ENCODE results near the gene LRRFIP2. TPM values are rescaled to one million over a fixed set of nuclear protein-coding genes. Genes with fewer than 3 reads are reported as not detected.

The LRRFIP2 gene
- total and polyA plus RNA-seq, 2 of the 8 experiments (the other 6 are each of a cell fraction or from before 2014, with no cell fraction given): 8.8 to 25.6 TPM

- TF ChIP-seq NANOG (IDR thresholded peaks at IDR 0.05; ENCODE audit: insufficient read depth, low read depth, low read length, poor library complexity, severe bottlenecking): no peak
- no peak for TF ChIP-seq POU5F1 (IDR thresholded peaks at IDR 0.05; ENCODE audit: low read depth, low read length)
- TF ChIP-seq TAF7 (optimal IDR thresholded peaks at IDR 0.05; ENCODE audit: borderline replicate concordance, low read depth, low read length): no peak
- TF ChIP-seq JUN (IDR thresholded peaks at IDR 0.05; ENCODE audit: low read depth, low read length): no peak
- TF ChIP-seq CHD1 (IDR thresholded peaks at IDR 0.05; ENCODE audit: low read depth, low read length): no peak
- no peak for TF ChIP-seq EZH2 (IDR thresholded peaks at IDR 0.05; ENCODE audit: low read depth, low read length, severe bottlenecking)
These were observed 143.2 kb downstream of the LRRFIP2 start (continued) for GRCh38 chr3:37031096-37031682.
